ENCODE measurements around the gene DNASE2B.

DNASE2B gene

DNA sequence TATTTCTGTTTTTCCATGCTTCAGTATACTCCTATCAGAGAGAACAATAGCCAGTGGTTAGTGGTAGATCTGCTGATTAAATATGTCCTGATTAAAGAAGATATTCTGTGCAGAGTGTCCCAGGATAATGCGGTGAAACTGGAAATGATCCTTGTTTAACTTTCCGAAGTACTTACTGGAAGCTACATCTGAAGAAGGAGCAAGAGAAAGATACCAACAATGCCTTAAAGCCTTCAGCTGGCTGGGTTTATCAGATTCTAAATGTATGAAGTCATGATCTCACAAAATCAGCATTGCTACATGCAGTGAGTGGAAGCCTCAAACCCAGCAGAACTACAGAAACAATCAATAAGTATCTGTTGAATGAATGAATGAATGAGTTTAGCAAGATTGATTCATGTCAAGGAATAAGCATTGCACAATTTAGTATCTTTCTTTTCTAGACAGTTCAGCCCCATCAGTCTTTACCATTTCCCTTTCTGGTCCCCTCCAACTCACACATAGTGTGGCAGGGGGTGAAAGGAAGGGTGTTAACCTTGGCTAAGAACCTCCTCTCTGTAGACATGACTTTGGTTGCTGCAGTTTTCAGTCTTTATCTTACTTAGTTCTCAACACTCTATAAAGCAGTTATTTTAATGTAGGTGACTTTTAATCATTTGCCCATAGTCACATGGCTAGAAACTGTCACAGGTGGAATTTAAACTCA lies 24.7 kb upstream of the DNASE2B start:
- no peak for DNase-seq

DNA sequence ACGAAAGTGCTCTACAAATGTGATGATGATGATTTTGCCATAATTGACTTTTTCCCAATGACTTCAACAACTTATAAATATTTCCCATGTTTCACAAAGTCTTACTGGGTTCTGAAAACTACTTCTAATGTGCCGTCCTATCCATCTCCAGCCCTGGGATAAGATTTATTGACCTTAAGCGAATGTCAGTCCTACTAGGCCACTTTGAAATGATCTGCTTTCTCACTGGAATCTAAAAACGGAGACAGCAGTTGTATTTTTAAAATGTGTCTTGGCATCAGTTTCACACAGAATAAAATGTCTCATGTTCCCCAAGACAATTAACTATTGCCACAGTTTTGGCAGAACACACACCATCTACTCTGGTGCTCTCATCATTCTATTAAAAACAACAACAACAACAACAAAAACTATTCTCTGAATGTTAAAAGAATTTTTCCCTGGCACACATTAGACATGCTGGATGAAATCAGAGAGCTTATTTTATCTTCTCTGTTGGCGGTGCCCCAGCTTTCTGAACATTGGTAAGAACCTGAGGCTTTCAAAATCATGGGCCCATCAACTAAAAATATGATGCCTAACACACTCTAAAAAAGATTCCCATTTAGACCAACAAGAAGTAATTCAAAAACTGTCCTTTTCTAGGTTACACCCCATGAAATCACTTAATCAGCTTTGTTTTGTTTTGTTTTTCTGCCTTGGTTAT lies 23.1 kb upstream of the DNASE2B start:
- DNase-seq: peak in 2 of 56 donors; percentile 7 to 52

DNA sequence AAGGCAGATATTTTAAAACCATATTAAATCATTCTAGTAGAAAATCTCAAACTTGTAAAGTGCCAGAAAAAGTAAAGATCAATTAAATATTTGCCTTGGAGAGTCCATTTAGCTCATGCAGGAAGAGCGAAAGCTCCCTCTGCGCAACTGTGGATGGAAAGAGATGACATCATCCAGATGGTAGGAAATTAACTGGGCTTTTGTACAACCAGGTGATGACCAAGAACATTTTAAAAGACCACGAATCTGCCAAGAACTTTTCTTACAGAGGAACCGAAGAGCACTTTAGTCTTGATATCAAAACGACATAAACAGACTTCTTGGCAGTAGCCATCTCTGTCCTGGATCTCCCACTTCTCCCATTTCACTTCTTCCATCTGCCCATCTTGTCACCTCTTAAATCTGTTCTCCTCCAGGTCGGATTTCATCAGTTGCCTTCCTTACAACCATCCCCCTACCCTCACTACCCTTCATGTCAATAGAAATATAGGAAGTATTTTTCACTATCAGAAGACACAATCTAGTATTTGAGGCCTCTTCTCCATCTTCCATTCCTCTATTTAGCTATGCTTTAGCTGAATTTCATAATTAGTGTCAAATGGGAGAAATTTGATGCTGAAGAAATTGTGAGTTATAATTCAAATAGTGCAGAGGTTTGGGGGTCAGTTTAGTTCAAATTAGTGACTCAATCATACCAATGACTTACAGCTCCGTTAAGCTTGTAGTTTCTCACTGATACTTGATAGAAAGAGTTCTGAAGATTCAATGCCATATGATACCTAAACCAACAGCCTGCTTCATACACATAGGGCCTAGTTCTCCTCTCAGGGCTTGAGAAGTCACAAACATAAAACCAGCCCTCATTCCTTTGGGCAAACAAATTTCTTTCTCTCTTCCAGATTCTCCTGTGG lies 22.0 kb upstream of the DNASE2B start:
- no peak for DNase-seq

DNA sequence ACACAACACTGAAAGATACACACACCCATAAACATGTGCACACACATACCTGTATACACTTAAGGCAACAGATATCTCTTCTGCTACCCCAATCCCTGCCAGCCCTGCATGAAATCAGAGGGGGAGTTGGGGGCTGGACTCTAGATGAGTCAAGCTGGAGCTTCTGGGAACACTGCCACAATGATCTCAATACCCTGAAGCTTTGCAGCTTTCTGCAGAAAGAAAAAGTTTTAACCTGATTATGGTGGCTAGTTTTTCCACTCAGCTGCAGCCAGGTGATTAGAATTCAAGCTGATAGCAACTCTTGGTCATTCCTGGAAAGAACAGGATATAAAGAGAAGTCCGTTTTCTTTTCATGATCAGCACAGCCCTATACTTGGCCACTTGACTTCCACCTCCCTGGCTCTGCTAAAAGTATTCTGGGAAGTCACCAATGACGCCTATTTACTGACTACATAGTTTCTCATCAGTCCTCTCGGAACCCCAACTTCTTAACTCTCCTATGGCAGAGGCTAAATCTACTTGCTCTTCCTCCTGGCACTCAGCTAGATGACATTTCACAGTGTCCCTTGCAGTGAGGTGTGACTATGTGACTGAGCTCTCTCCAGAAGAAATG lies 20.7 kb upstream of the DNASE2B start:
- DNase-seq: no peak

DNA sequence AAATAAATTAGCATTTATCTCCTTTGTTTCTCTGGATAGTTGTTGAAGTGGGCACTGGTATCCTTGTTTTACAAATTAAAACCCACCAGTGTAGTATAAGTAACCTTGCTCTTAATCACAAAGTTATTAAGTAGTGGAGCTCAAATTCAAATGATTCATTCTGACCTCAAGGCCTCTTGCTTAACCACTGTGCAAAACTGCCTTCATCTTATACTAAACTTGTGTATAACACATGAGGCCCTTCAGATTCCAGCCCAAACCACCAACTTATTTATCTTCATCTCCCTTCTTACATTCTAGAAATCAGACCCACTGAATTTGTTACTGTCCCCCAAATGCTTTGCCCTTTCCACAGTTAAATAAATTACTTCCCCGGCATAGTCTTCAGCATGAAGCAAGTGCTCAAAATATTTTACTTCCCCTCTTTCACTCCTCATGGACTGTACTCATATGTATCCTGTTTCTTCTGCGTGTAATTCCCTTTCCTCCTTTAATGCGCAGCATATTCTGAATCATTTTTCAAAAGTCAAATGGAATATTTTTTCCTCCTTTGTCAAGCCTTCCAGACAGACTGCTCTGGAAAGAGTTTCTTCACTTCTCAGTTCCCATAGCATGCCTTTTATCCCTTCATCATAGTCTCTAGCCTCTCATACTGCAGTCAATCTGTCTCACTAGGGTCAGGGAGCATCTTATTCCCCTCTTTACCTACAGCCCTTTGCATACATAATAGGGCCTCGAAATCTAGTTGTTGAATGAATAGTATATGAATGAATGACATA lies 19.0 kb upstream of the DNASE2B start:
- no peak for DNase-seq

DNA sequence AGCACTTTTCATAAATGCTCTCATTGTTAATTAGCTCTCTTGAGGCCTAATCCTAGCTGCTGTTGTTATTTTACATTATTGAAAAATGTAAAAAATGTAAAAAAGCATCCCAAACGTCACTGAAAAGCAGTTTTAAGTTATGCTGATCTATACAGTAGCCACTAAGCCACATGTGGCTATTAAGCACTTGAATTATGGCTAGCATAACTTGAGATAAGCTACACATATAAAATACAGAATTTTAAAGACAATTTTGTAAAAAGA lies 18.4 kb upstream of the DNASE2B start:
- no peak for DNase-seq

DNA sequence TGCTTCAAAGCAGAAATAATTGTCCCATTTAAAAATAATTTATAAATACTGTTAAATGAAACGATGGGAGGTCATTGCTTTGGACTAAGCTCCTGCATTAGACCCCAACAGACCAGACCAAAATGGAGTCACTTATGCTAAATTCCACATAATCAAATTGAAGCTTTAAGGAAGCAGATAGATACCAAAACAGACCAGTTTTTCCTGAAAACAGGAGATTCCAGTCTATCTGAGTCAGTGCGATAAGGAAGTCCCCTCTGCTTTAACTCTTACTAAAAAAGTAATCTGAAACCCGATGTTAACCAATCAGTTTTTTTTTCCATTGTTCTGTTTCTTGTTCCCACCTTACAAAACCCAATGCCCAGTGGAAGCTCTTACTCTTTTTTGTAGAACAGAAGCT lies 16.2 kb upstream of the DNASE2B start:
- DNase-seq: no peak

DNA sequence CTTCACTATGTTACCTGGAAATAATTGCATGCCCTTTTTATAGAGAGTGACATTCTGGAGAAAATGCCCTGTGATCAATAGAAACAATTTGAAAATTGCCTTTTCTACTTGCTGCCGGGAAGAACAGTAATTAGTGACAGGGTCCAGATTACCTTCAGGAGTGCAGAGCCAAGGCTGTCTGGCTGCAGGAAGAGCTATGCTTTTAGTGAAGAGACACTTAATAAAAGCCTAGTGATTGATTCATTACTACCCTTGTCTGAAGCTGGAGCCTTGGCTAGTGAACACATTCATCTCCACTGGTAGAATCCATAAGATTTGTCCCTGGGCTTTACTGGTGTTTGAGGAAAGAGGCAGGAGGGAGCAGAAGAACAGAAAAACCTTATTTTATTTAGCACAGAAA lies 12.9 kb upstream of the DNASE2B start:
- no peak for DNase-seq

DNA sequence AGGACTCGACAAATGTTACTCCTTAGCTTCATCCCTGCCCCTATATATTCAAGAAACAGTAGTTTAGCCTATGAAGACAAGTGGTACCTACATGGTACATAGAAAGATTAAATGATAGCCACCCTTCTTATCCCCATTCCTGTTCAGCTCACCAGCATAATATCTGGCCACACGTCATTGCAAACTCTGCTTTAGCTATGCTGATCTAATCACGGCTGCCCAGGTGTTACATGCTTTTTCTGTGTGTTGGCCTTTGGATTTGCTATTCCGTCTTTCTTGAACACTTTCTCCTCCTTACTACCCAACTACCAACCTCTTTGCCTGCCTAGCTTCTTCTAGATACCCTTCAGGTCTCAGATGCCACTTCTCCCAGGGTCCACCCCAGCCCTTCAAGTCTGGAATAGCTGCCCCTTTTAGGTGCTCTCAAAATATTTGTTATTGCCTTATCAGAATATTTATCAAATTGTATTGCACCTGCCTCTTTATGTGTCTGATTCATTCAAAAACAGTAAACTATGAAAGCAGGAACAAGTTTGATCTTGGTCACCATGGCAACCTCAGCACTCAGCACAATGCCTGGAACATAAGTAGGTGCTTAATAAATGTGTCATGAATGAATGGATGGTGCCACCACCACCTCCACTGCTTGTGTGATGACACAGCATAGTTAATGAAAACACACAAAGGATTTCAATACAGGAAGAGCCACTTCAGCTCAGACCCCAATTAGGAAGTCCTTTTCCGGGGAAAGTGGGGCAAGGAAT lies 11.4 kb upstream of the DNASE2B start:
- peak in 2 of 56 donors; percentile 8 to 24 for DNase-seq

DNA sequence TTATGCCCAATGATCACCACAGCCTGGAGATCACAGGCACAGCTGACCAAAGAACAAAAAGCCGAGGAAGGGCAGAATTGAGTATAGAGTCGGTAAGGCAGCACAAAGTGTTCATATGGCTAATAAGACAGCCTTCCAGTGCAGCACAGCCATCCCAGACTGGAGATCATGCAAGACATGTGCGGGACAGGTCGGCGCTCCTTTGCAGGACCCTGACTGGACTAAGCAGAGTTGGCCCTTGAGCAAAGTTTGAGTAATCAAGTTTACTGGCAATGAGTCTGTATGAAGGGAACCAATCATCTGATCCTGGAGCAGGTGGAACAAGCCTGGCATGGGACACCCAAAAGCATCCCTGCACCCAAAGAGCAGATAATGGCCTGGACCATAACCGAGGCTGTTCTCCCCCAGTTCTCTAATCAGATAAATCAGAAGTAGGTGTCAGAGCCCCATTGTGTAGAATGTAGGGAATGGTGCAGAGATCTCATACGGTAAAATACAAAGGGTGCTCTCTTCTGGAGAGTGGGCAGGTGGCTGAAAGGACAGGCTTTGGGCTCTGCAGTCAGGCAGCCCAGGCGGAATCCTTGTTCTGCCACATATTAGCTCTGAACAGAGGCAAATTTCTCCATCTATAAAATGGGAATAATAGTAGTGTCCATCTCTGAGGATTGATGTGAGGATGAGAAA lies 10.7 kb upstream of the DNASE2B start:
- DNase-seq: peak in 3 of 56 donors; percentile 5 to 10 (median 9)

DNA sequence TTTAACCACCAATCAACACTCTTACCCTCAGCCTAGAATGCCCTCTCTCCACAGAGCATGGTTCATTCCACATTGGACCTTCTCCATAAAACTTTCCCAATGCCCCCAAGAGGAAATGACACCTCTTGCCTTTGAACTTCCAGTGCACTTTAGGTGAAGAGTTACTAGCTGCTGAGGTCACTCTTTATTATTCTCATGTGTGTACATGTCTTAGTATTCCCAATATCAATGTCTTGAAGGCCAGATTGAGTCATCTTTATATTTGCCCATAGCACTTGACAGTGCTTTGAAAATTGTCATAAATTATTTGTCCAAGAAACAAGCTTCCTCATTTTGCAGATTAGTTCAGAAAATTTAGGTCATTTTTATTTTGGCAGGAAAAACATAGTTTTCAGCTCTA lies 8.1 kb upstream of the DNASE2B start:
- DNase-seq: no peak

DNA sequence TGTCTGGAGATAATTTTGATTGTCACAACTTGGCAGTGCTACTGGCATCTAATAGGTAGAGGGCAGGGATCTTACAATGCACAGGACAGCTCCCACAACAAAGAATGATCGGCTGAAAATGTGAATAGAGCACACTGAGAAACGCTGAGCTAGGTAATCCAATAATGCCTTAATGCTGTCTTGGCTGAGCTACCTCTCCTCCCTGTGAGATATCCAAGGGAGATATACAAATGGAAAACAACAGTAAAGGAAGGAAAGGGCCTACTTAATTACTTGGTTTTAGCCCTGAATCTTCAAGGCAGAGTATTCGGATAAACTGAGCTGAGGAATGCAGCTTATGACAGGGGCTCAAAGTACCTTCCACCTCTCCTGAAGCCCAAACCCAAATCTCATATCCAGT lies 2.9 kb downstream of the DNASE2B start:
- DNase-seq: no peak

DNA sequence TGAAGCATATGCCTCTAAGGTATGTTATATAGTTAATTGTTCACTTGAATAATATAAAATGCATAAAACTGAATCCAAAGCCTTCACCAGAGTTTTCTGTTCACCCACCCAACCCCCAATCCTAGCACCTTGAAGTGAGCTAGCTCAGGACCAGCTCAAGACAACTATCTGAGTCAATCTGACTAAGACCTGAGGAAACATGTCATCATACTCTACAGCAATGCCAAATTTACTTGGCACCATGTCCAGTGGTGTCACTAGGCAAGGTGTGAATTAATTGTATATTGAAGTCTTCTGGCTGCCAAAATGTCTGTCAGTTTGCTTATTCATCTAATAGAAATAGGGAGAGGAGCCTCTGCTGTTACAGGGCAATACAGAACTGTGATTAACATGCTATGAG lies 3.8 kb downstream of the DNASE2B start:
- DNase-seq: no peak

DNA sequence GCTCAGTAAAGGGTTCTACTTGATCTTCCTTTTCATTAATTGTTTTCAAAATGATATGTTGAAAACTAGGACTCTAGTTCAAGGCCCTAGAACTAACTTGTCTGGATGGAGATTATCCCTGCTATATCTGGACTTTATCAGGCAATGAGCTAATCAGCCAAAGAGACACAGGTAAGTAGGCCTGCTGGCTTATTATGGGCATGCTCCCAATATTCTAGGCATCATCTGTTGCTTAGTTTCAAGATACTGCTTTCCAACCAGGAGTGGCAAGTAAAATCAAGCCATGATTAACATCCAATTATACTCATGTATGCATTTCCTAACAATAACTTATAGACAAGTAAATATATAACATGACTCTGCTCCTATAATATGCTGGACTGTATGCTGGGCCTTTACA lies 4.2 kb downstream of the DNASE2B start:
- no peak for DNase-seq

DNA sequence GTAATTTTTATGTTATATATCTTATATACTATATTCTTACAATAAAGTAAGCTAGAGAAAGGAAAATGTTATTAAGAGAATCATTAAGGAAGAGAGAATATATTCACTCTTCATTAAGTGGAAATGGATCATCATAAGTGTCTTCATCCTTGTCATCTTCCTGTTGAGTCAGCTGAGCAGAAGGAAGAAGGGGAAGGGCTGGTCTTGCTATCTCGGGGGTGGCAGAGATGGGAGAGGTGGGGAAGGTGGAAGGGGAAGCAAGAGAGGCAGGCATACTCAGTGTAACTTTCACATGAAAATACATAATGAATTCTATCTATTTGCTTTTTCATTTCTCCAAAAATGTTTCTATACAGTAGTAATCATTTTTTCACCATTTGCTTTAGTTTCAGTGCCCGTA lies 5.1 kb downstream of the DNASE2B start:
- no peak for DNase-seq

DNA sequence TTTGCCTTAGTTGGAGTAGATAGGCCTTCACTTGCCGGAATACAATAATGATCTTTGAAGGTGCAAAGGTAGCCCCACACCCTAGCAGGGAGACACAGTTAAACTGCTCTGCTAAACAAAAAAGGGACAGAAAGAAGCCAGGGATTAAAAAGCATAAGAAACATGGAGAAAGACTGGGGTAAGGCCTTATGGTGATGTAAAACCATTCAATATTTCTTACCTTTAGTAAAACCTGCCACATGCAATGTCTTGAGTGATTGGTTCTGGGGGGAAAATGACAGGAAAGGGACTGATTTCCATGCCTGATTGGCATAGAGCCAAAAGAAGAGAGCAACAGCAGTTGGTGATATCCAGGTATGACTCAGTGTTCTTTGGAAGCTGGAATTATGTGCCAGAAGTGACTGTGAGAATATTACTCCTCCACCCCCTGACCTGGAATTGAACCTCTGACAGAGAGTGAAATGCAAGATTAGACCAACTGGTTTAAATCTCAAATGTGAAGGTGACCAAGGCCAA lies 8.1 kb downstream of the DNASE2B start:
- no peak for DNase-seq

DNA sequence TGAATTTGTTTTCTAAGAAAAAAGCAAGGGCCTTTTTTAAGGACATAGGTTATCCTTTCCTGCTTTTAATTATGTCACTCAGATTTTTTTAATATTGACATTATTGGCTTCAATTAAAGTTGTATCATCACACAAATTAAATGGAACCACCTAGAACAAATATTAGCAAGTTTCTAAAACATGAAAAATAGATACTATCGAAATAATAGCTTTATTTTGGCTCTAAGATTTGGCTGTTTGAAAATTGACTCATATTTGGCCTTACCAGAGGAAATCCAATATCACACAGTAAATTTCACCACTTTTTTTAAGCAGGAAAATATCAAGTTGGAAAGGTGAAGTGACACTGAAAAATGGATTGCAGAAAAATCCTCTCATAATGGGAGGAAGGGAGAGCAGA lies 9.2 kb downstream of the DNASE2B start:
- DNase-seq: no peak

DNA sequence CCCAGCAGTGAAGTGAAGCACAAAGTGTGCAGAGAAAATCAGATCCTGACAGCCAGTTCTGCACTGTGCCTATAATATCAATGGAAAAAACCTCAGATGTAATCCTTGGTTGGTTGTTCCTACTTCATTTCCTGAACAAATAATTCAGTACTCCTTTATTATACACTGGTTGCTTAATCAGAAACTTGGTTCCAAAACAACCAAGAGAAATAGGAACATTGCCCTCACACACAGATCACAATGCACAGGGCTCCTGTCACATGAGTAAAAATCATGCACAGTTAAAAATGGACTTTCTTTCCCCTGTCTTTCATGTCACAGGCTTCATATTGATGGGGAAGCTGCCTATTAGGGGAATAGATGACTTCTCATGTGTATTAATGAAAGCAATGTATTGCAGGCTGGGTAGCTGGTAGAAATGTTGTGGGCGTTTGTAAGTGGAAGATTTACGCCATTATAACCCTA lies 9.7 kb downstream of the DNASE2B start:
- DNase-seq: no peak

DNA sequence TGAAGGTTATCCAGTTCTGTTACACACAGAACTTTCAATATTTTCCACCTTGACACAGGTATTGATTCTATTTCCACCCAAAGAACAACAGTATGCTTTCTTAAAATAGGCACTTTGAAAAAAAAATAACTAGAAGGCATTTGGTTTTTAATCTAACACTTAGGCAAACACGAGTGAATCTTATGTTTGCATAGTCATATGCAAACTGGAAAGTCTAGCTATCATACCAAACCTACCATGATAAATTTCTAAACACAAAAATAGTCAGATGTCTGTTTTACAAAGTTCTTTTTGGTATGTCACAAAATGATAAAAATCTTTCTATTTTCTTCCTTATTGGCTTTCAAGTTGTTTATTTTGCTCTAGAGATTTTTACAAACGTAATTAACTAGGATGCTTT lies 11.6 kb downstream of the DNASE2B start:
- DNase-seq: no peak

All from amygdala (tissue), 56 donors.